Ishikawa (cell line): ENCODE measurements around the gene PRR5L.

Experiments
- EP300 ChIP-seq: IDR thresholded peaks from 2 replicates; pipeline ENCODE4 v1.6.1; 2012; ENCODE audit warnings: borderline replicate concordance
- TAF1 ChIP-seq: IDR thresholded peaks from 2 replicates; pipeline ENCODE4 v1.6.1; 2012; ENCODE audit warnings: low read depth, mild to moderate bottlenecking
- YY1 ChIP-seq: IDR thresholded peaks from 2 replicates; pipeline ENCODE4 v1.6.1; 2012; ENCODE audit warnings: low read depth
- TF ChIP-seq, protein P1 (sequence below): IDR thresholded peaks from 2 replicates; pipeline ENCODE4 v1.6.1; 2012

DNA sequence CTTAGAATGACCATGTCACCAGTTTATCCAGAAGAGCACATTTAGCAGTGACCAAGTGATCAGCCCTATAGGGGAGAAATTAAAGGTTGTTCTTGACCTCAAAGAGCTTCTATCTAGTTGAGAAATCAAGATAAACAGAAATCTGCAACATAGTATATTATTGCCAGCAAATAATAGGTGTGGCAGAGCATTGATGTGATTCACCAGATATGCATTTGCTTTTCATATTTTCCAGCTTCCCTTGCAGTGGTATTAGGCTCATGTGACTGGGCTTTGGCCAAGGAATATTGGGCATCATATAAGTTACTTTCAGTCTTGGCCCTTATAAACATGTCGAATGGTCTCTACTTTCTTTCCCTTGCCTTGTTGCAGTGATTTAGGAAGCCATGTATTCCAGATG, 41.4 kb upstream of the PRR5L start:
- TF ChIP-seq YY1, result no peak
- TF ChIP-seq, protein P1, sequence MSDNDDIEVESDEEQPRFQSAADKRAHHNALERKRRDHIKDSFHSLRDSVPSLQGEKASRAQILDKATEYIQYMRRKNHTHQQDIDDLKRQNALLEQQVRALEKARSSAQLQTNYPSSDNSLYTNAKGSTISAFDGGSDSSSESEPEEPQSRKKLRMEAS, result no peak
- no peak for TF ChIP-seq EP300
- TF ChIP-seq TAF1, result no peak
